GM12801 (cell line): ENCODE data around the gene STAMBPL1.

Experiments
- TF ChIP-seq, protein P1 (sequence below): IDR thresholded peaks from one replicate; pipeline ENCODE4 v1.5.1; 2011; ENCODE audit warnings: control low read depth; ENCODE audit not compliant: insufficient read length; ENCODE audit errors: extremely low read depth

STAMBPL1 gene

GRCh38 chr10:88918191-88918905 lies 38.3 kb downstream of the STAMBPL1 start:
- TF ChIP-seq, protein P1, sequence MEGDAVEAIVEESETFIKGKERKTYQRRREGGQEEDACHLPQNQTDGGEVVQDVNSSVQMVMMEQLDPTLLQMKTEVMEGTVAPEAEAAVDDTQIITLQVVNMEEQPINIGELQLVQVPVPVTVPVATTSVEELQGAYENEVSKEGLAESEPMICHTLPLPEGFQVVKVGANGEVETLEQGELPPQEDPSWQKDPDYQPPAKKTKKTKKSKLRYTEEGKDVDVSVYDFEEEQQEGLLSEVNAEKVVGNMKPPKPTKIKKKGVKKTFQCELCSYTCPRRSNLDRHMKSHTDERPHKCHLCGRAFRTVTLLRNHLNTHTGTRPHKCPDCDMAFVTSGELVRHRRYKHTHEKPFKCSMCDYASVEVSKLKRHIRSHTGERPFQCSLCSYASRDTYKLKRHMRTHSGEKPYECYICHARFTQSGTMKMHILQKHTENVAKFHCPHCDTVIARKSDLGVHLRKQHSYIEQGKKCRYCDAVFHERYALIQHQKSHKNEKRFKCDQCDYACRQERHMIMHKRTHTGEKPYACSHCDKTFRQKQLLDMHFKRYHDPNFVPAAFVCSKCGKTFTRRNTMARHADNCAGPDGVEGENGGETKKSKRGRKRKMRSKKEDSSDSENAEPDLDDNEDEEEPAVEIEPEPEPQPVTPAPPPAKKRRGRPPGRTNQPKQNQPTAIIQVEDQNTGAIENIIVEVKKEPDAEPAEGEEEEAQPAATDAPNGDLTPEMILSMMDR: no peak

DNA sequence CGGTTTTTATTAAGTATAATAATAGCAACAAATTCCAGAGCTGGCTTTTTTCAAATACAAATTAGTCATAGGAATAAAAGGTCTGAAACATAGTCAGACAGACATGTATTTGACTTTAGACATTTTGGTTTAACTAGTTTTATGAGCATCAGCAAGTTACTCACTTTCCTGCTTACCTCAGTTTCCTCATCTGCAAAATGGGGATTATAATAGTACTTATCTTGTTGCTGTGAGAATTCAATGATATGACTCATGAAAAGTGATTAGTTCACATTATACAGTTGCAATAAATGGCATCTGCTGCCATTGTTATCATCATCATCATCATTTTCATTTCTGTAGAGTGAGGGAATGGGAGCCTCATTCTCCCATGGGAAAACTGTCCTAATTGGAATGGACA lies 39.0 kb downstream of the STAMBPL1 start:
- TF ChIP-seq, protein P1: no peak

GRCh38 chr10:88920198-88920597 lies 40.2 kb downstream of the STAMBPL1 start:
- TF ChIP-seq, protein P1: no peak

GRCh38 chr10:88920986-88921593 lies 41.0 kb downstream of the STAMBPL1 start:
- TF ChIP-seq, protein P1: no peak

DNA sequence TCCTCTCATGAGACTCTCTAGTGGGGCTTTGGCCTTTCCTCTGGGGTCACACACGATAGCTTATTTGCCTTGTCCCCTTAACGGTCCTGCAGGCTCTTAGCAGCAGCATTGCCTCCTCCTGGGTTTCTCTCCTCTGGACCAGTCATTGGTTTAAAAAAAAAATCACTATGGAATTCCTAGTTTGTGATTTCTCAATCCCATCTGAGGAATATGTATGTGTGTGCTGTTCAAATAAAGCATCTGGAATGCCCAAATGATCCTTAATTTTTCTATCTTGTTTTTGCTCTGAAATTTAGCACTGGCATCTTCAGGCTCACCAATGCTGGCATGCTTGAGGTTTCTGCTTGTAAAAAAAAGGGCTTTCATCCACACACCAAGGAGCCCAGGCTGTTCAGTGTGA lies 42.0 kb downstream of the STAMBPL1 start:
- TF ChIP-seq, protein P1: no peak

DNA sequence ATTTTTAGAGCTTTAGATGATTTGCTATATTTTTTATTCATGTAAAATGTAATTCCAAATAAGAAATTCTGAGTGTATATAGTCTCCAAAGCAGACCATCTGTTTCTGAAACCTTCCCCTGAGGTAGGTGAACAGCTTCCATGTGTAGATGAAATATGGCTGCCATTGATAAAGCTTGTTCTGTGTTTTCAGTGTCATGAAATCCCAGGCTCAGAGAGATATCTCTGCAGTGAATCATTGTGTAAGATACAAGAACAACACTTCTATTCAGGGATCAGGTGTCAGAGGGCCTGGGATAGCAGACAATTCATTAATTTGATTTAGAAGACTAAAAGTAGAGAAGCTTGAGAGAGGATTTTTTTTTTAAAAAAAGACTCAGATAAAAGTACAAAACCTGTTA lies 43.5 kb downstream of the STAMBPL1 start:
- TF ChIP-seq, protein P1: no peak

GRCh38 chr10:88926566-88927415 lies 46.7 kb downstream of the STAMBPL1 start:
- TF ChIP-seq, protein P1: no peak
